ENCODE measurements around the gene SLX4IP. TPM values are rescaled to one million over a fixed set of nuclear protein-coding genes. Genes with fewer than 3 reads are reported as not detected.
A peak's percentile ranks its signal among the peaks of the same experiment; 100 is the strongest.

The SLX4IP gene
- total RNA-seq, 1 experiment from 2014 or later, result 11.1 TPM

GRCh38 chr20:10547276-10548114 lies 112.4 kb downstream of the SLX4IP start:
- POLR2A ChIA-PET, result no interaction called here

More at GRCh38 chr20:10547276-10548114, 112.4 kb downstream of the SLX4IP start:
- intact Hi-C loops (cut with micrococcal nuclease), result no loop called here
- Histone ChIP-seq H2AFZ (ENCODE audit: low read depth, low read length, poor library complexity, severe bottlenecking) (no peak overlapping the region), H3K9me2 (ENCODE audit: insufficient read depth) (no peaks in the 10 kb centered on the region), H3K4me2 (ENCODE audit: low read length) (peak overlapping the region; percentile 56), H3K36me3 (ENCODE audit: control insufficient read depth in 1 of 2, insufficient read depth in 2 of 2, low read length in 2 of 2) (no peaks in the 10 kb centered on the region), H3K9ac (ENCODE audit: low read length) (no peak overlapping the region), H3K27ac (ENCODE audit: low read depth, low read length) (no peak overlapping the region), H3K79me2 (ENCODE audit: insufficient read depth, low read length) (no peaks in the 10 kb centered on the region), H3K4me1 (ENCODE audit: control insufficient read depth in 1 of 2, insufficient read depth in 2 of 2, low read length in 2 of 2) (peaks cover 55 to 62% of the 10 kb centered on the region in 2 experiments), H3K9me3 (ENCODE audit: control insufficient read depth in 1 of 2, insufficient read depth in 1 of 2, low read depth in 1 of 2, low read length in 2 of 2) (no peaks in the 10 kb centered on the region), H4K20me1 (ENCODE audit: insufficient read depth) (no peaks in the 10 kb centered on the region), H3K27me3 (ENCODE audit: insufficient read depth, low read length) (no peaks in the 10 kb centered on the region), H3K4me3 (replicated peaks in 1 of 2; ENCODE audit: low read depth in 1 of 2, low read length in 2 of 2) (no peak overlapping the region)
- no peak for DNase-seq (ENCODE audit: low read depth, low spot score)
- no TSS peak for BruUV-seq (replicated peaks)
- peak; percentile 66 for ATAC-seq
- CTCF ChIA-PET, result no interaction called here
- TF ChIP-seq YY1 (IDR thresholded peaks at IDR 0.05; ENCODE audit: extremely low read depth, insufficient replicate concordance, low read depth, low read length), result no peak
- no peak for TF ChIP-seq EZH2 (IDR thresholded peaks at IDR 0.05)
- no peak for TF ChIP-seq ELF1 (IDR thresholded peaks at IDR 0.05; ENCODE audit: borderline replicate concordance, low read depth)
- TF ChIP-seq SRF (IDR thresholded peaks at IDR 0.05; ENCODE audit: low read depth), result no peak
- TF ChIP-seq MAX (IDR thresholded peaks at IDR 0.05), result no peak
- no peak for TF ChIP-seq CBX3 (IDR thresholded peaks at IDR 0.05; ENCODE audit: low read depth)
- TF ChIP-seq ZFX (IDR thresholded peaks at IDR 0.05), result no peak
- TF ChIP-seq EGR1 (IDR thresholded peaks at IDR 0.05; ENCODE audit: low read depth), result no peak
- TF ChIP-seq ATF3 (IDR thresholded peaks at IDR 0.05), result no peak
- TF ChIP-seq RAD21 (IDR thresholded peaks at IDR 0.05; ENCODE audit: low read depth), result no peak
- TF ChIP-seq REST (IDR thresholded peaks at IDR 0.05; ENCODE audit: low read depth), result no peak
- TF ChIP-seq CEBPB (IDR thresholded peaks at IDR 0.05; ENCODE audit: low read depth), result no peak
- RAD21 ChIA-PET (ENCODE audit: low non-redundant PET in 1 of 2, low total read pairs in 2 of 2, uncharacterized antibody in 2 of 2, unreplicated experiment in 2 of 2), result no interaction called here

Measured in HCT116 (cell line).